H1 (cell line): ENCODE data around the gene FLNC. TPM values are rescaled to one million over a fixed set of nuclear protein-coding genes. Genes with fewer than 3 reads are reported as not detected.

Source experiments
- CTCF ChIA-PET: fragments of 300-600 bp; sonication (Branson Sonifier 250); formaldehyde crosslinking; loops from one replicate; lab custom pipeline; 2021; ENCODE audit not compliant: partially characterized antibody; lab: Charles Lee
- POLR2A ChIA-PET: fragments of 300-600 bp; sonication (Branson Sonifier 250); formaldehyde crosslinking; loops from one replicate; lab custom pipeline; 2021; ENCODE audit warnings: inconsistent platforms; ENCODE audit not compliant: partially characterized antibody; lab: Charles Lee
- DNase-seq, 2 experiments: peaks; one replicate each; pipeline versions ENCODE4 v3.0.0 to v3.0.0-alpha.2; 2010 to 2022; ENCODE audit warnings: low spot score in 2 of 2, low read depth in 1 of 2, mixed read lengths in 1 of 2
- FAIRE-seq: peaks from 2 replicates; lab custom pipeline; 2011; peaks lifted over from hg19 to GRCh38; lab: Jason Lieb, UNC
- H2AFZ ChIP-seq: 2 replicates; pipeline ENCODE4 v1.8.1; 2012; ENCODE audit warnings: low read length, inconsistent platforms
- H2AK5ac ChIP-seq: 2 replicates; pipeline ENCODE4 v1.6.1; 2013; ENCODE audit warnings: low read depth, low read length
- H2BK120ac ChIP-seq: replicated peaks from 2 replicates; pipeline ENCODE3; 2013; ENCODE audit warnings: low read depth, low read length, inconsistent platforms
- H2BK12ac ChIP-seq: 2 replicates; pipeline ENCODE4 v1.6.1; 2013; ENCODE audit warnings: low read depth, low read length
- H2BK15ac ChIP-seq: 2 replicates; pipeline ENCODE4 v1.6.1; 2013; ENCODE audit warnings: low read length
- H2BK20ac ChIP-seq: 2 replicates; pipeline ENCODE4 v1.6.1; 2013; ENCODE audit warnings: low read length
- H2BK5ac ChIP-seq: 2 replicates; pipeline ENCODE4 v1.6.1; 2013; ENCODE audit warnings: low read depth, low read length
- H3K14ac ChIP-seq: 2 replicates; pipeline ENCODE4 v1.6.1; 2013; ENCODE audit warnings: inconsistent platforms; ENCODE audit not compliant: insufficient read length
- H3K18ac ChIP-seq: 2 replicates; pipeline ENCODE4 v1.6.1; 2013; ENCODE audit warnings: low read length; ENCODE audit errors: extremely low read depth
- H3K23ac ChIP-seq: 2 replicates; pipeline ENCODE4 v1.6.1; 2013; ENCODE audit warnings: inconsistent platforms; ENCODE audit not compliant: insufficient read length
- H3K23me2 ChIP-seq: 2 replicates; pipeline ENCODE4 v1.6.1; 2013; ENCODE audit warnings: low read depth, low read length
- H3K27ac ChIP-seq: 2 replicates; pipeline ENCODE4 v1.6.1; 2011; ENCODE audit warnings: low read depth, low read length, inconsistent platforms
- H3K27me3 ChIP-seq, 4 experiments: replicated peaks in 1 of 4; 1 replicate in 1 of 4; 2 replicates in 3 of 4; pipeline versions ENCODE4 v1.6.1 to v1.8.1; 2011 to 2013; ENCODE audit warnings: low read length in 3 of 4, mild to moderate bottlenecking in 3 of 4, inconsistent platforms in 2 of 4, mixed read lengths in 2 of 4, moderate library complexity in 1 of 4; ENCODE audit not compliant: control insufficient read depth in 3 of 4, insufficient read depth in 3 of 4; ENCODE audit errors: extremely low read depth in 1 of 4
- H3K36me3 ChIP-seq, 4 experiments: 2 replicates each; pipeline versions ENCODE4 v1.6.1 to v1.8.1; 2011 to 2013; ENCODE audit warnings: mild to moderate bottlenecking in 4 of 4, low read length in 3 of 4, moderate library complexity in 2 of 4, control low read depth in 1 of 4, inconsistent platforms in 1 of 4; ENCODE audit not compliant: insufficient read depth in 4 of 4, control insufficient read depth in 2 of 4
- H3K4ac ChIP-seq: replicated peaks from 2 replicates; pipeline ENCODE3; 2013; ENCODE audit warnings: low read length, low read depth, mixed read lengths, inconsistent platforms; ENCODE audit not compliant: insufficient read length
- H3K4me1 ChIP-seq, 4 experiments: replicated peaks in 1 of 4; 1 replicate in 1 of 4; 2 replicates in 3 of 4; pipeline versions ENCODE4 v1.6.1 to v1.8.1; 2011 to 2013; ENCODE audit warnings: low read length in 3 of 4, inconsistent platforms in 2 of 4, mixed read lengths in 1 of 4; ENCODE audit not compliant: insufficient read depth in 4 of 4, control insufficient read depth in 3 of 4
- H3K4me2 ChIP-seq, 2 experiments: 2 replicates each; pipeline versions ENCODE4 v1.6.1 to v1.8.1; 2011 to 2013; ENCODE audit warnings: low read depth in 2 of 2, low read length in 2 of 2, control low read depth in 1 of 2, inconsistent platforms in 1 of 2, mild to moderate bottlenecking in 1 of 2; ENCODE audit not compliant: insufficient read depth in 1 of 2
- H3K4me3 ChIP-seq, 4 experiments: fragments of 200-600, 300-600 bp in 1 of 4; sonication (generic), shearing (Covaris generic), sonication (Bioruptor Twin) in 1 of 4; 2 replicates each; pipeline versions ENCODE4 v1.5.1 to v1.8.1; 2011 to 2016; ENCODE audit warnings: low read length in 4 of 4, low read depth in 3 of 4, control low read depth in 2 of 4, inconsistent platforms in 2 of 4, mild to moderate bottlenecking in 2 of 4, mixed read lengths in 1 of 4, moderate library complexity in 1 of 4; ENCODE audit not compliant: insufficient read depth in 2 of 4; ENCODE audit errors: extremely low read depth in 1 of 4
- H3K56ac ChIP-seq: replicated peaks from 2 replicates; pipeline ENCODE3; 2013; ENCODE audit warnings: low read depth, mild to moderate bottlenecking, mixed read lengths, low read length, inconsistent platforms; ENCODE audit not compliant: insufficient read length
- H3K79me1 ChIP-seq: 2 replicates; pipeline ENCODE4 v1.6.1; 2013; ENCODE audit warnings: low read depth, low read length, control low read depth
- H3K79me2 ChIP-seq, 2 experiments: 2 replicates each; pipeline versions ENCODE4 v1.6.1 to v1.8.1; 2012 to 2013; ENCODE audit warnings: low read length in 2 of 2, mild to moderate bottlenecking in 2 of 2, inconsistent platforms in 1 of 2; ENCODE audit not compliant: insufficient read depth in 2 of 2, control insufficient read depth in 1 of 2
- H3K9ac ChIP-seq, 4 experiments: replicated peaks in 1 of 4; 1 replicate in 1 of 4; 2 replicates in 3 of 4; pipeline versions ENCODE4 v1.6.1 to v1.8.1; 2011 to 2013; ENCODE audit warnings: low read depth in 3 of 4, low read length in 3 of 4, control low read depth in 2 of 4, mild to moderate bottlenecking in 2 of 4, moderate library complexity in 2 of 4, inconsistent platforms in 1 of 4; ENCODE audit errors: extremely low read depth in 1 of 4
- H3K9me3 ChIP-seq, 2 experiments: 2 replicates each; pipeline versions ENCODE4 v1.6.1 to v1.8.1; 2012 to 2013; ENCODE audit warnings: mild to moderate bottlenecking in 2 of 2, moderate library complexity in 2 of 2, control low read depth in 1 of 2, inconsistent platforms in 1 of 2, low read depth in 1 of 2, low read length in 1 of 2, mixed read lengths in 1 of 2; ENCODE audit not compliant: insufficient read depth in 2 of 2
- H4K20me1 ChIP-seq, 2 experiments: replicated peaks in 1 of 2; 2 replicates each; pipeline versions ENCODE3 to v1.8.1; 2011 to 2013; ENCODE audit warnings: inconsistent platforms in 2 of 2, low read length in 2 of 2, mild to moderate bottlenecking in 1 of 2; ENCODE audit not compliant: insufficient read depth in 2 of 2, control insufficient read depth in 1 of 2
- H4K5ac ChIP-seq: 2 replicates; pipeline ENCODE4 v1.6.1; 2013; ENCODE audit warnings: low read length, low read depth, mixed read lengths, inconsistent platforms; ENCODE audit not compliant: insufficient read length
- H4K8ac ChIP-seq: 2 replicates; pipeline ENCODE4 v1.8.0; 2013; ENCODE audit warnings: mild to moderate bottlenecking, moderate library complexity, low read length, inconsistent platforms; ENCODE audit not compliant: insufficient read depth; ENCODE audit errors: extremely low read depth
- H4K91ac ChIP-seq: replicated peaks from 2 replicates; pipeline ENCODE3; 2013; ENCODE audit warnings: low read length, mixed read lengths, inconsistent platforms; ENCODE audit not compliant: insufficient read length
- E2F6 ChIP-seq: IDR thresholded peaks from 2 replicates; pipeline ENCODE4 v1.6.1; 2012; ENCODE audit warnings: inconsistent platforms
- KDM4A ChIP-seq: IDR thresholded peaks from one replicate; pipeline ENCODE4 v1.7.1; 2012; ENCODE audit warnings: low read depth, mild to moderate bottlenecking, moderate library complexity, low read length, inconsistent platforms; ENCODE audit not compliant: severe bottlenecking
- POLR2A ChIP-seq, 2 experiments: IDR thresholded peaks; 1 replicate in 1 of 2; 2 replicates in 1 of 2; pipeline ENCODE4 v1.6.1; 2011; ENCODE audit warnings: low read depth in 2 of 2, low read length in 2 of 2, mild to moderate bottlenecking in 2 of 2; ENCODE audit errors: control extremely low read depth in 1 of 2
- RBBP5 ChIP-seq: IDR thresholded peaks from 2 replicates; pipeline ENCODE4 v1.7.1; 2012; ENCODE audit warnings: low read depth, mild to moderate bottlenecking, inconsistent platforms, low read length, moderate library complexity, borderline replicate concordance
- SAP30 ChIP-seq: fragments of 300-600 bp; sonication (generic); IDR thresholded peaks from 2 replicates; pipeline ENCODE4 v1.7.1; 2012; ENCODE audit warnings: low read length, moderate library complexity, mild to moderate bottlenecking, inconsistent platforms; ENCODE audit not compliant: insufficient read depth, insufficient replicate concordance
- SIN3A ChIP-seq, 2 experiments: IDR thresholded peaks in 1 of 2; conservative IDR thresholded peaks in 1 of 2; 2 replicates each; pipeline ENCODE4 v1.6.1; 2011 to 2012; ENCODE audit warnings: low read length in 2 of 2, improper control_type of control experiment in 1 of 2, low read depth in 1 of 2, mild to moderate bottlenecking in 1 of 2
- SP2 ChIP-seq: IDR thresholded peaks from 2 replicates; pipeline ENCODE4 v1.6.1; 2012; ENCODE audit warnings: mild to moderate bottlenecking, low read length, inconsistent platforms
- TAF1 ChIP-seq: IDR thresholded peaks from 2 replicates; pipeline ENCODE4 v1.6.1; 2011; ENCODE audit warnings: mild to moderate bottlenecking, low read depth, low read length
- YY1 ChIP-seq: IDR thresholded peaks from 2 replicates; pipeline ENCODE4 v1.6.1; 2011; ENCODE audit warnings: low read depth, mild to moderate bottlenecking, low read length
- WGBS, 2 experiments: shearing (Covaris generic) in 1 of 2; methylation state at CpG; one replicate each; pipeline versions ENCODE4 v1.1.6 to v1.1.7; 2013 to 2015; ENCODE audit warnings: low lambda C conversion rate in 2 of 2, mixed read lengths in 2 of 2, inconsistent platforms in 1 of 2, low coverage in 1 of 2, missing lambda C conversion rate in 1 of 2; ENCODE audit not compliant: insufficient replicate concordance in 2 of 2, insufficient coverage in 1 of 2, insufficient read length in 1 of 2; ENCODE audit errors: extremely low coverage in 1 of 2, missing lambda C conversion rate in 1 of 2; 5-methylcytosine and 5-hydroxymethylcytosine counted together
- polyA plus RNA-seq, 7 experiments: library from polyadenylated mRNA; depleted of rRNA in 3 of 7; stranded (reverse) in 5 of 7; unstranded in 2 of 7; fragments of >200 nt in 5 of 7; fragments of 200-250 nt in 2 of 7; gene quantifications; 1 replicate in 5 of 7; 2 replicates in 1 of 7; 4 replicates in 1 of 7; pipeline versions ENCODE4 v1.2.1 to v1.2.3, GENCODE V29; 2011 to 2013; ENCODE audit warnings: missing spikeins in 2 of 7, mixed read lengths in 2 of 7
- total RNA-seq: library from RNA; stranded (reverse); fragmentation: NEBNext Ultra II Directional; extraction: Animal tissue kit (Norgen Biotek cat#: 25700); gene quantifications from 2 replicates; pipeline ENCODE4 v1.2.1, GENCODE V29; 2021

The FLNC gene
- total and polyA plus RNA-seq, 2 of the 8 experiments (the other 6 are each of a cell fraction or from before 2014, with no cell fraction given), result 1.9 to 10.7 TPM

GRCh38 chr7:128791121-128791971 is 38.9 kb upstream of the FLNC start, which contains the start of gene CCDC136:
CCDC136 (plus strand) TSS chr7:128791968; CDS start chr7:128792412, 444 bp downstream.
- Histone ChIP-seq H3K23me2 (peaks cover 8% of the 10 kb centered on the region; the same call in 1 of the 2 replicates), H2BK120ac (no peak within 1 kb of the TSS), H3K27ac (no peak within 1 kb of the TSS), H2BK5ac (peak within 1 kb of the TSS; percentile 88; the same call in 1 of the 2 replicates), H4K8ac (peak within 1 kb of the TSS; percentile 66), H3K79me1 (no peaks in the 10 kb centered on the region), H3K9ac (peak within 1 kb of the TSS; percentile 12 to 59 (median 32); a peak in 6 of 7 replicates), H3K4ac (no peak within 1 kb of the TSS), H3K4me1 (peaks cover 6 to 11% (median 8%) of the 10 kb centered on the region in 4 experiments), H2BK12ac (peak within 1 kb of the TSS; percentile 39; the same call in 1 of the 2 replicates), H3K18ac (peak within 1 kb of the TSS; percentile 83), H2AFZ (0 out of 2 replicates have a peak within 1 kb of the TSS, but pooled peaks have one; percentile 61), H3K14ac (no peak within 1 kb of the TSS), H4K20me1 (no peaks in the 10 kb centered on the region), H2BK20ac (no peak within 1 kb of the TSS), H3K4me3 (peak within 1 kb of the TSS; percentile 73 to 100 (median 80)), H3K4me2 (peak within 1 kb of the TSS; percentile 92 to 97), H3K36me3 (peaks cover 0 to 4% (median under 1%) of the 10 kb centered on the region in 4 experiments; a peak in 3 of 8 replicates), H4K91ac (peak within 1 kb of the TSS; percentile 38), H3K56ac (peak within 1 kb of the TSS; percentile 75), H3K9me3 (no peaks in the 10 kb centered on the region), H2BK15ac (no peak within 1 kb of the TSS; the same call in 1 of the 2 replicates), H3K79me2 (no peaks in the 10 kb centered on the region), H3K27me3 (no peaks in the 10 kb centered on the region; a peak in 1 of 7 replicates), H4K5ac (peak within 1 kb of the TSS; percentile 39), H3K23ac (no peak within 1 kb of the TSS), H2AK5ac (no peak within 1 kb of the TSS)
- 2% methylated on average over 15 of the region's 80 CpGs; no CpG with 5 or more reads in 1 of the 2 experiments for WGBS, 2 experiments
- POLR2A ChIA-PET, result interaction anchor here (0.7 to 1.2 kb wide), 4 partner anchors 16 to 52 kb away, joined by 3 to 5 read pairs (median 4); no protein-coding TSS in a partner anchor
- FAIRE-seq (no peak), DNase-seq (peak in 1 of 2 experiments; percentile 86)
- CTCF ChIA-PET, result interaction anchor here (1.0 to 5.8 kb wide), 4 partner anchors 21 to 90 kb away, joined by 3 to 42 read pairs (median 3); no protein-coding TSS in a partner anchor
- TF ChIP-seq POLR2A (IDR thresholded peaks at IDR 0.05; ENCODE audit: control extremely low read depth in 1 of 2, low read depth in 2 of 2, low read length in 2 of 2), result peak in 1 of 2 experiments; percentile 22; a peak in 1 of 3 replicates
- no peak for TF ChIP-seq SP2
- TF ChIP-seq TAF1, result peak; percentile 54; the same call in 1 of the 2 replicates
- no peak for TF ChIP-seq E2F6
- peak; percentile 20 for TF ChIP-seq SAP30
- peak; percentile 93 for TF ChIP-seq KDM4A
- peak; percentile 40; the same call in 1 of the 2 replicates for TF ChIP-seq YY1
- peak; percentile 62 for TF ChIP-seq RBBP5
- TF ChIP-seq SIN3A (conservative IDR thresholded peaks at IDR 0.05 in 1 of 2, IDR thresholded peaks at IDR 0.05 in 1 of 2; ENCODE audit: low read depth in 1 of 2, low read length in 2 of 2), result peak; percentile 31 to 40; a peak in 1 of 4 replicates
